Liver (tissue), 3 donors: Measurements from ENCODE around the gene DNTT.

Source experiments
- ATF3 ChIP-seq: IDR thresholded peaks from 2 replicates; pipeline ENCODE4 v1.6.1; 2016; ENCODE audit warnings: antibody characterized with exemption
- EGR1 ChIP-seq, 2 donors: IDR thresholded peaks; 2 replicates each; pipeline ENCODE4 v1.6.1; 2016 to 2018; ENCODE audit warnings: antibody characterized with exemption in 2 of 2, low read depth in 2 of 2
- FOXA2 ChIP-seq: IDR thresholded peaks from 2 replicates; pipeline ENCODE4 v1.6.1; 2016; ENCODE audit warnings: antibody characterized with exemption
- GABPA ChIP-seq, 2 donors: IDR thresholded peaks in 1 of 2; conservative IDR thresholded peaks in 1 of 2; 2 replicates each; pipeline ENCODE4 v1.6.1; 2016; ENCODE audit warnings: antibody characterized with exemption in 2 of 2, mild to moderate bottlenecking in 1 of 2, moderate library complexity in 1 of 2
- MAX ChIP-seq: IDR thresholded peaks from 2 replicates; pipeline ENCODE4 v1.6.1; 2016; ENCODE audit warnings: antibody characterized with exemption
- NR2F2 ChIP-seq: IDR thresholded peaks from 2 replicates; pipeline ENCODE4 v1.6.1; 2016; ENCODE audit warnings: antibody characterized with exemption
- RAD21 ChIP-seq, 2 donors: IDR thresholded peaks; 2 replicates each; pipeline ENCODE4 v1.6.1; 2016; ENCODE audit warnings: antibody characterized with exemption in 2 of 2, mild to moderate bottlenecking in 2 of 2
- RXRA ChIP-seq, 2 donors: IDR thresholded peaks; 2 replicates each; pipeline ENCODE4 v1.6.1; 2017 to 2018; ENCODE audit warnings: antibody characterized with exemption in 2 of 2, mild to moderate bottlenecking in 1 of 2
- SP1 ChIP-seq: IDR thresholded peaks from 2 replicates; pipeline ENCODE4 v1.6.1; 2018; ENCODE audit warnings: antibody characterized with exemption, mild to moderate bottlenecking
- TAF1 ChIP-seq: conservative IDR thresholded peaks from 2 replicates; pipeline ENCODE4 v1.6.1; 2016; ENCODE audit warnings: antibody characterized with exemption, mild to moderate bottlenecking
- YY1 ChIP-seq: IDR thresholded peaks from 2 replicates; pipeline ENCODE4 v1.6.1; 2016; ENCODE audit warnings: antibody characterized with exemption, mild to moderate bottlenecking
- TF ChIP-seq, protein P1 (sequence below): fragments of 150-350 bp; IDR thresholded peaks from 2 replicates; pipeline ENCODE4 v1.5.1; 2017; ENCODE audit warnings: improper control_type of control experiment, low read depth, low read length; ENCODE audit not compliant: missing input control
- TF ChIP-seq, protein P2 (sequence below): IDR thresholded peaks from 2 replicates; pipeline ENCODE4 v1.6.1; 2016; ENCODE audit warnings: antibody characterized with exemption
- TF ChIP-seq, protein P3 (sequence below): IDR thresholded peaks from 2 replicates; pipeline ENCODE4 v1.6.1; 2016; ENCODE audit warnings: antibody characterized with exemption, mild to moderate bottlenecking
- donor health status: healthy.
- donor health status: healthy.

DNA sequence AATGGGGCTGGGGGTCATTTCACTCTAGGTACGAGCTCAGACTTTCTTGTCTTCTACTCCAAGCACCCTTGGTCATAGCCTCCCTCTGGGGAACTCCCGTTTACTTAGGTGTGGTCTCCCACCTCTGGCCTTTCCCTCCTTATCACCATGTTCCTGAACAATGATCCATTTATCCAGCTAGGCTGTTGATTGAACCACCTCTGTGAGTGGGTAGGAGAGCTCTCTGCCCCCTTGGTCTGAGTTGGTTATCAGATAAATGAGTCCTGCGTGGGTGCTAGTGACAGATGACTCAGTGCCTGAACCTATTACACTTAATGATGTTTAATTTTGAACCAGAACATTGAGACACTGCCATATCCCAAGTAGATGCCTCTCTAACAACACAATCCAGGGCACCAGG lies 42.3 kb upstream of the DNTT start:
- TF ChIP-seq YY1 = no peak
- TF ChIP-seq, protein P1, sequence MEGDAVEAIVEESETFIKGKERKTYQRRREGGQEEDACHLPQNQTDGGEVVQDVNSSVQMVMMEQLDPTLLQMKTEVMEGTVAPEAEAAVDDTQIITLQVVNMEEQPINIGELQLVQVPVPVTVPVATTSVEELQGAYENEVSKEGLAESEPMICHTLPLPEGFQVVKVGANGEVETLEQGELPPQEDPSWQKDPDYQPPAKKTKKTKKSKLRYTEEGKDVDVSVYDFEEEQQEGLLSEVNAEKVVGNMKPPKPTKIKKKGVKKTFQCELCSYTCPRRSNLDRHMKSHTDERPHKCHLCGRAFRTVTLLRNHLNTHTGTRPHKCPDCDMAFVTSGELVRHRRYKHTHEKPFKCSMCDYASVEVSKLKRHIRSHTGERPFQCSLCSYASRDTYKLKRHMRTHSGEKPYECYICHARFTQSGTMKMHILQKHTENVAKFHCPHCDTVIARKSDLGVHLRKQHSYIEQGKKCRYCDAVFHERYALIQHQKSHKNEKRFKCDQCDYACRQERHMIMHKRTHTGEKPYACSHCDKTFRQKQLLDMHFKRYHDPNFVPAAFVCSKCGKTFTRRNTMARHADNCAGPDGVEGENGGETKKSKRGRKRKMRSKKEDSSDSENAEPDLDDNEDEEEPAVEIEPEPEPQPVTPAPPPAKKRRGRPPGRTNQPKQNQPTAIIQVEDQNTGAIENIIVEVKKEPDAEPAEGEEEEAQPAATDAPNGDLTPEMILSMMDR = no peak
- no peak for TF ChIP-seq SP1
- TF ChIP-seq MAX = no peak
- no peak for TF ChIP-seq ATF3
- TF ChIP-seq, protein P2, sequence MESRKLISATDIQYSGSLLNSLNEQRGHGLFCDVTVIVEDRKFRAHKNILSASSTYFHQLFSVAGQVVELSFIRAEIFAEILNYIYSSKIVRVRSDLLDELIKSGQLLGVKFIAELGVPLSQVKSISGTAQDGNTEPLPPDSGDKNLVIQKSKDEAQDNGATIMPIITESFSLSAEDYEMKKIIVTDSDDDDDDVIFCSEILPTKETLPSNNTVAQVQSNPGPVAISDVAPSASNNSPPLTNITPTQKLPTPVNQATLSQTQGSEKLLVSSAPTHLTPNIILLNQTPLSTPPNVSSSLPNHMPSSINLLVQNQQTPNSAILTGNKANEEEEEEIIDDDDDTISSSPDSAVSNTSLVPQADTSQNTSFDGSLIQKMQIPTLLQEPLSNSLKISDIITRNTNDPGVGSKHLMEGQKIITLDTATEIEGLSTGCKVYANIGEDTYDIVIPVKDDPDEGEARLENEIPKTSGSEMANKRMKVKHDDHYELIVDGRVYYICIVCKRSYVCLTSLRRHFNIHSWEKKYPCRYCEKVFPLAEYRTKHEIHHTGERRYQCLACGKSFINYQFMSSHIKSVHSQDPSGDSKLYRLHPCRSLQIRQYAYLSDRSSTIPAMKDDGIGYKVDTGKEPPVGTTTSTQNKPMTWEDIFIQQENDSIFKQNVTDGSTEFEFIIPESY = no peak
- TF ChIP-seq, protein P3, sequence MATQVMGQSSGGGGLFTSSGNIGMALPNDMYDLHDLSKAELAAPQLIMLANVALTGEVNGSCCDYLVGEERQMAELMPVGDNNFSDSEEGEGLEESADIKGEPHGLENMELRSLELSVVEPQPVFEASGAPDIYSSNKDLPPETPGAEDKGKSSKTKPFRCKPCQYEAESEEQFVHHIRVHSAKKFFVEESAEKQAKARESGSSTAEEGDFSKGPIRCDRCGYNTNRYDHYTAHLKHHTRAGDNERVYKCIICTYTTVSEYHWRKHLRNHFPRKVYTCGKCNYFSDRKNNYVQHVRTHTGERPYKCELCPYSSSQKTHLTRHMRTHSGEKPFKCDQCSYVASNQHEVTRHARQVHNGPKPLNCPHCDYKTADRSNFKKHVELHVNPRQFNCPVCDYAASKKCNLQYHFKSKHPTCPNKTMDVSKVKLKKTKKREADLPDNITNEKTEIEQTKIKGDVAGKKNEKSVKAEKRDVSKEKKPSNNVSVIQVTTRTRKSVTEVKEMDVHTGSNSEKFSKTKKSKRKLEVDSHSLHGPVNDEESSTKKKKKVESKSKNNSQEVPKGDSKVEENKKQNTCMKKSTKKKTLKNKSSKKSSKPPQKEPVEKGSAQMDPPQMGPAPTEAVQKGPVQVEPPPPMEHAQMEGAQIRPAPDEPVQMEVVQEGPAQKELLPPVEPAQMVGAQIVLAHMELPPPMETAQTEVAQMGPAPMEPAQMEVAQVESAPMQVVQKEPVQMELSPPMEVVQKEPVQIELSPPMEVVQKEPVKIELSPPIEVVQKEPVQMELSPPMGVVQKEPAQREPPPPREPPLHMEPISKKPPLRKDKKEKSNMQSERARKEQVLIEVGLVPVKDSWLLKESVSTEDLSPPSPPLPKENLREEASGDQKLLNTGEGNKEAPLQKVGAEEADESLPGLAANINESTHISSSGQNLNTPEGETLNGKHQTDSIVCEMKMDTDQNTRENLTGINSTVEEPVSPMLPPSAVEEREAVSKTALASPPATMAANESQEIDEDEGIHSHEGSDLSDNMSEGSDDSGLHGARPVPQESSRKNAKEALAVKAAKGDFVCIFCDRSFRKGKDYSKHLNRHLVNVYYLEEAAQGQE = no peak
- TF ChIP-seq GABPA (IDR thresholded peaks at IDR 0.05 in 1 of 2, conservative IDR thresholded peaks at IDR 0.05 in 1 of 2) = no peak
- TF ChIP-seq EGR1 (IDR thresholded peaks at IDR 0.05; ENCODE audit: low read depth in 2 of 2) = no peak
- TF ChIP-seq RXRA (IDR thresholded peaks at IDR 0.05) = no peak
- no peak for TF ChIP-seq NR2F2
- no peak for TF ChIP-seq RAD21 (IDR thresholded peaks at IDR 0.05)
- TF ChIP-seq FOXA2 = no peak
- no peak for TF ChIP-seq TAF1
